K562 (cell line): ENCODE measurements around the gene KRI1. TPM values are rescaled to one million over a fixed set of nuclear protein-coding genes. Genes with fewer than 3 reads are reported as not detected.

Experiments used
- CBFB ChIP-seq: sonication (generic); formaldehyde crosslinking; IDR thresholded peaks from 2 replicates; pipeline ENCODE4 v1.4.0; 2020; ENCODE audit warnings: mild to moderate bottlenecking, missing genetic modification reagents
- ETV1 ChIP-seq: fragments of 450-650 bp; conservative IDR thresholded peaks from 2 replicates; pipeline ENCODE4 v1.6.1; 2016; ENCODE audit warnings: missing genetic modification characterization, control low read depth, low read depth, missing compliant biosample characterization
- KAT8 ChIP-seq: fragments of 450-650 bp; IDR thresholded peaks from 2 replicates; pipeline ENCODE4 v1.6.1; 2016; ENCODE audit warnings: low read depth, mild to moderate bottlenecking
- MIER1 ChIP-seq: fragments of 450-650 bp; IDR thresholded peaks from 2 replicates; pipeline ENCODE4 v1.6.1; 2016; ENCODE audit warnings: antibody characterized with exemption, mild to moderate bottlenecking, low read depth
- NR0B1 ChIP-seq: fragments of 450-650 bp; IDR thresholded peaks from one replicate; pipeline ENCODE4 v1.6.1; 2018; ENCODE audit warnings: mild to moderate bottlenecking, moderate library complexity; ENCODE audit not compliant: partially characterized antibody
- NRF1 ChIP-seq, 2 experiments: fragments of 450-650 bp; IDR thresholded peaks in 1 of 2; conservative IDR thresholded peaks in 1 of 2; 2 replicates each; pipeline ENCODE4 v1.6.1; 2014; ENCODE audit warnings: mild to moderate bottlenecking in 2 of 2
- PHTF2 ChIP-seq: fragments of 250-450 bp; sonication (Bioruptor Pico); IDR thresholded peaks from 2 replicates; pipeline ENCODE4 v1.5.0; 2021; ENCODE audit warnings: mild to moderate bottlenecking
- PTTG1 ChIP-seq: fragments of 450-650 bp; IDR thresholded peaks from 2 replicates; pipeline ENCODE4 v1.6.1; 2016; ENCODE audit warnings: low read depth, mild to moderate bottlenecking, missing genetic modification characterization, missing compliant biosample characterization
- SPI1 ChIP-seq: IDR thresholded peaks from 2 replicates; pipeline ENCODE4 v1.6.1; 2011; ENCODE audit warnings: low read depth, low read length, control low read depth, borderline replicate concordance
- YBX1 ChIP-seq: fragments of 450-650 bp; IDR thresholded peaks from 2 replicates; pipeline ENCODE4 v1.7.1; 2016; ENCODE audit warnings: mild to moderate bottlenecking
- ZNF232 ChIP-seq: sonication (generic); formaldehyde crosslinking; IDR thresholded peaks from 2 replicates; pipeline ENCODE4 v1.8.0; 2022; ENCODE audit warnings: mild to moderate bottlenecking, missing genetic modification reagents
- polyA plus RNA-seq, 8 experiments: library from polyadenylated mRNA; depleted of rRNA in 4 of 8; stranded (reverse) in 5 of 8; unstranded in 3 of 8; fragments of >200 nt; fragmentation: Nextera tagmentation in 2 of 8; fragmentation: Illumina TruSeq in 1 of 8; extraction: Ambion mirVana in 2 of 8; extraction: Trizol in 1 of 8; gene quantifications; 2 replicates each; pipeline versions ENCODE4 v1.2.1 to v1.2.3, GENCODE V29; 2011 to 2014; ENCODE audit warnings: inconsistent platforms in 1 of 8, missing spikeins in 1 of 8
- total RNA-seq, 7 experiments: library from RNA; depleted of rRNA in 6 of 7; stranded (reverse); fragments of >200 nt in 6 of 7; fragmentation: Illumina TruSeq in 2 of 7; extraction: Trizol in 2 of 7; gene quantifications; 2 replicates each; pipeline versions ENCODE4 v1.2.1 to v1.2.3, GENCODE V29; 2011 to 2021; ENCODE audit warnings: low replicate concordance in 1 of 7
- TF ChIP-seq, protein P1 (sequence below): fragments of 450-650 bp; IDR thresholded peaks from 2 replicates; pipeline ENCODE4 v1.6.1; 2018; ENCODE audit warnings: mild to moderate bottlenecking, low read depth; ENCODE audit not compliant: partially characterized antibody
- TF ChIP-seq, protein P2 (sequence below): fragments of 200-800 bp; sonication (Bioruptor generic); IDR thresholded peaks from 2 replicates; pipeline ENCODE4 v1.6.1; 2016; ENCODE audit warnings: missing genetic modification characterization, missing compliant biosample characterization
- TF ChIP-seq, protein P3 (sequence below): fragments of 250-450 bp; sonication (Bioruptor Pico); IDR thresholded peaks from 2 replicates; pipeline ENCODE4 v1.5.0; 2020; ENCODE audit warnings: mild to moderate bottlenecking, borderline replicate concordance

Gene KRI1
- total and polyA plus RNA-seq, 9 of the 15 experiments (the other 6 are each of a cell fraction or from before 2014, with no cell fraction given): 1.1 to 50.7 (median 24.7) TPM

GRCh38 chr19:10543420-10544241, 22.2 kb downstream of the KRI1 start, which contains the start of gene ATG4D (continued):
- no peak for TF ChIP-seq NR0B1
- TF ChIP-seq SPI1: no peak
- TF ChIP-seq YBX1: no peak
- no peak for TF ChIP-seq MIER1
- no peak for TF ChIP-seq CBFB (CRISPR knock-in tag)
- TF ChIP-seq, protein P1, sequence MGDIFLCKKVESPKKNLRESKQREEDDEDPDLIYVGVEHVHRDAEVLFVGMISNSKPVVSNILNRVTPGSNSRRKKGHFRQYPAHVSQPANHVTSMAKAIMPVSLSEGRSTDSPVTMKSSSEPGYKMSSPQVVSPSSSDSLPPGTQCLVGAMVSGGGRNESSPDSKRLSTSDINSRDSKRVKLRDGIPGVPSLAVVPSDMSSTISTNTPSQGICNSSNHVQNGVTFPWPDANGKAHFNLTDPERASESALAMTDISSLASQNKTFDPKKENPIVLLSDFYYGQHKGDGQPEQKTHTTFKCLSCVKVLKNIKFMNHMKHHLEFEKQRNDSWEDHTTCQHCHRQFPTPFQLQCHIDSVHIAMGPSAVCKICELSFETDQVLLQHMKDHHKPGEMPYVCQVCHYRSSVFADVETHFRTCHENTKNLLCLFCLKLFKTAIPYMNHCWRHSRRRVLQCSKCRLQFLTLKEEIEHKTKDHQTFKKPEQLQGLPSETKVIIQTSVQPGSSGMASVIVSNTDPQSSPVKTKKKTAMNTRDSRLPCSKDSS: no peak
- TF ChIP-seq PTTG1: no peak
- TF ChIP-seq, protein P2, sequence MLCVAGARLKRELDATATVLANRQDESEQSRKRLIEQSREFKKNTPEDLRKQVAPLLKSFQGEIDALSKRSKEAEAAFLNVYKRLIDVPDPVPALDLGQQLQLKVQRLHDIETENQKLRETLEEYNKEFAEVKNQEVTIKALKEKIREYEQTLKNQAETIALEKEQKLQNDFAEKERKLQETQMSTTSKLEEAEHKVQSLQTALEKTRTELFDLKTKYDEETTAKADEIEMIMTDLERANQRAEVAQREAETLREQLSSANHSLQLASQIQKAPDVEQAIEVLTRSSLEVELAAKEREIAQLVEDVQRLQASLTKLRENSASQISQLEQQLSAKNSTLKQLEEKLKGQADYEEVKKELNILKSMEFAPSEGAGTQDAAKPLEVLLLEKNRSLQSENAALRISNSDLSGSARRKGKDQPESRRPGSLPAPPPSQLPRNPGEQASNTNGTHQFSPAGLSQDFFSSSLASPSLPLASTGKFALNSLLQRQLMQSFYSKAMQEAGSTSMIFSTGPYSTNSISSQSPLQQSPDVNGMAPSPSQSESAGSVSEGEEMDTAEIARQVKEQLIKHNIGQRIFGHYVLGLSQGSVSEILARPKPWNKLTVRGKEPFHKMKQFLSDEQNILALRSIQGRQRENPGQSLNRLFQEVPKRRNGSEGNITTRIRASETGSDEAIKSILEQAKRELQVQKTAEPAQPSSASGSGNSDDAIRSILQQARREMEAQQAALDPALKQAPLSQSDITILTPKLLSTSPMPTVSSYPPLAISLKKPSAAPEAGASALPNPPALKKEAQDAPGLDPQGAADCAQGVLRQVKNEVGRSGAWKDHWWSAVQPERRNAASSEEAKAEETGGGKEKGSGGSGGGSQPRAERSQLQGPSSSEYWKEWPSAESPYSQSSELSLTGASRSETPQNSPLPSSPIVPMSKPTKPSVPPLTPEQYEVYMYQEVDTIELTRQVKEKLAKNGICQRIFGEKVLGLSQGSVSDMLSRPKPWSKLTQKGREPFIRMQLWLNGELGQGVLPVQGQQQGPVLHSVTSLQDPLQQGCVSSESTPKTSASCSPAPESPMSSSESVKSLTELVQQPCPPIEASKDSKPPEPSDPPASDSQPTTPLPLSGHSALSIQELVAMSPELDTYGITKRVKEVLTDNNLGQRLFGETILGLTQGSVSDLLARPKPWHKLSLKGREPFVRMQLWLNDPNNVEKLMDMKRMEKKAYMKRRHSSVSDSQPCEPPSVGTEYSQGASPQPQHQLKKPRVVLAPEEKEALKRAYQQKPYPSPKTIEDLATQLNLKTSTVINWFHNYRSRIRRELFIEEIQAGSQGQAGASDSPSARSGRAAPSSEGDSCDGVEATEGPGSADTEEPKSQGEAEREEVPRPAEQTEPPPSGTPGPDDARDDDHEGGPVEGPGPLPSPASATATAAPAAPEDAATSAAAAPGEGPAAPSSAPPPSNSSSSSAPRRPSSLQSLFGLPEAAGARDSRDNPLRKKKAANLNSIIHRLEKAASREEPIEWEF (CRISPR knock-in tag): no peak
- TF ChIP-seq NRF1 (conservative IDR thresholded peaks at IDR 0.05 in 1 of 2, IDR thresholded peaks at IDR 0.05 in 1 of 2): peak; percentile 83 to 86
- TF ChIP-seq, protein P3, sequence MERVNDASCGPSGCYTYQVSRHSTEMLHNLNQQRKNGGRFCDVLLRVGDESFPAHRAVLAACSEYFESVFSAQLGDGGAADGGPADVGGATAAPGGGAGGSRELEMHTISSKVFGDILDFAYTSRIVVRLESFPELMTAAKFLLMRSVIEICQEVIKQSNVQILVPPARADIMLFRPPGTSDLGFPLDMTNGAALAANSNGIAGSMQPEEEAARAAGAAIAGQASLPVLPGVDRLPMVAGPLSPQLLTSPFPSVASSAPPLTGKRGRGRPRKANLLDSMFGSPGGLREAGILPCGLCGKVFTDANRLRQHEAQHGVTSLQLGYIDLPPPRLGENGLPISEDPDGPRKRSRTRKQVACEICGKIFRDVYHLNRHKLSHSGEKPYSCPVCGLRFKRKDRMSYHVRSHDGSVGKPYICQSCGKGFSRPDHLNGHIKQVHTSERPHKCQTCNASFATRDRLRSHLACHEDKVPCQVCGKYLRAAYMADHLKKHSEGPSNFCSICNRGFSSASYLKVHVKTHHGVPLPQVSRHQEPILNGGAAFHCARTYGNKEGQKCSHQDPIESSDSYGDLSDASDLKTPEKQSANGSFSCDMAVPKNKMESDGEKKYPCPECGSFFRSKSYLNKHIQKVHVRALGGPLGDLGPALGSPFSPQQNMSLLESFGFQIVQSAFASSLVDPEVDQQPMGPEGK (CRISPR knock-in tag): no peak
- no peak for TF ChIP-seq KAT8
- TF ChIP-seq PHTF2: no peak
- TF ChIP-seq ETV1 (tag): no peak
- no peak for TF ChIP-seq ZNF232 (CRISPR knock-in tag)
